Panc1 (cell line): ENCODE data around the gene SIL1.
"Not testable (repeated sequence)": the region's sequence is repeated elsewhere in the genome, so short reads cannot be mapped to it uniquely, and the experiment has no call there.

ENCODE experiments used
- CTCF ChIP-seq: fragments of 450-650 bp; IDR thresholded peaks from 2 replicates; pipeline ENCODE4 v1.5.1; 2017; ENCODE audit warnings: mild to moderate bottlenecking
- POLR2AphosphoS5 ChIP-seq: IDR thresholded peaks from 2 replicates; pipeline ENCODE4 v1.6.1; 2012; ENCODE audit warnings: mild to moderate bottlenecking, low read depth, low read length, moderate library complexity
- REST ChIP-seq, 2 experiments: IDR thresholded peaks; 2 replicates each; pipeline ENCODE4 v1.6.1; 2011 to 2012; ENCODE audit warnings: low read depth in 2 of 2, control low read depth in 1 of 2, low read length in 1 of 2, mild to moderate bottlenecking in 1 of 2, moderate library complexity in 1 of 2; ENCODE audit not compliant: insufficient read depth in 1 of 2
- SIN3A ChIP-seq: IDR thresholded peaks from 2 replicates; pipeline ENCODE4 v1.6.1; 2012; ENCODE audit warnings: low read depth, mild to moderate bottlenecking, low read length, moderate library complexity, borderline replicate concordance; ENCODE audit not compliant: insufficient read depth
- TCF7L2 ChIP-seq: IDR thresholded peaks from 2 replicates; pipeline ENCODE4 v1.6.1; 2011; ENCODE audit warnings: mild to moderate bottlenecking, low read depth, low read length, inconsistent platforms

- TF ChIP-seq REST (IDR thresholded peaks at IDR 0.05; ENCODE audit: insufficient read depth in 1 of 2, low read depth in 2 of 2, low read length in 1 of 2); CTCF; SIN3A; POLR2AphosphoS5; TCF7L2: not testable (repeated sequence)
Measured at GRCh38 chr5:138921362-138921761, 276.8 kb downstream of the SIL1 start.
